ENCODE data around the gene EED. TPM values are rescaled to one million over a fixed set of nuclear protein-coding genes. Genes with fewer than 3 reads are reported as not detected.
"Not testable (repeated sequence)": the region's sequence is repeated elsewhere in the genome, so short reads cannot be mapped to it uniquely, and the experiment has no call there.

EED gene
- total and polyA plus RNA-seq, 9 donors: 16.2 to 29.4 (median 17.2) TPM

GRCh38 chr11:86220653-86221052, 23.9 kb upstream of the EED start:
- Histone ChIP-seq H3K4me3 (no peak overlapping the region), H3K27ac (no peak overlapping the region), H3K9me3 (no peaks in the 10 kb centered on the region), H3K36me3 (no peaks in the 10 kb centered on the region), H3K27me3 (no peaks in the 10 kb centered on the region), H3K4me1 (ENCODE audit: insufficient read depth) (no peaks in the 10 kb centered on the region)
- no peak for DNase-seq
- intact Hi-C loops (cut with DNase I): no loop called here
- 22 to 38% (median 35%) methylated on average over 1 of the region's 1 CpG for WGBS, 3 donors
- no peak for TF ChIP-seq EP300 (IDR thresholded peaks at IDR 0.05)
- TF ChIP-seq POLR2A (IDR thresholded peaks at IDR 0.05): no peak
- no peak for TF ChIP-seq CTCF (IDR thresholded peaks at IDR 0.05)

DNA sequence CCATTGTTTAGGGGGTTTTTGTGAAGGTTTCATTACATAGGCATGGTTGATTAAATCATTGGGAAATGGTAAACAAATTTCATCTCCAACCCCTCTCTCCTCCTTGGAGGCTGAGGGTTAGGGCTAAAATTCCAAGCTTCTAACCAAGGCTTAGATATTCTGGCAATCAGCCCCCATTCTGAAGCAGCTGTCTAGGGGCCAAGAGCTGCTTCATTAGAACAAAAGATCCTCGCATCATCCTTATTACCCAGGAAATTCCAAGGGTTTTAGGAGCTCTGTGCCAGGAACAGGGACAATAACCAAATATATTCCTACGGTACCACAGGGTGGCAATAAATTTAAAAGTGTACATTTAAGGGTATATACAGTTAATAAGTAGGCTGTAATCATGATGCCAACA, 22.5 kb upstream of the EED start:
- Histone ChIP-seq H3K36me3 (no peaks in the 10 kb centered on the region), H3K27ac (no peak overlapping the region), H3K9me3 (no peaks in the 10 kb centered on the region), H3K4me3 (no peak overlapping the region), H3K27me3 (no peaks in the 10 kb centered on the region), H3K4me1 (ENCODE audit: insufficient read depth) (peaks cover 2% of the 10 kb centered on the region)
- TF ChIP-seq CTCF (IDR thresholded peaks at IDR 0.05) (no peak), POLR2A (IDR thresholded peaks at IDR 0.05) (no peak), EP300 (IDR thresholded peaks at IDR 0.05) (no peak)
- no peak for DNase-seq
- intact Hi-C loops (cut with DNase I): no loop called here
- 58 to 74% (median 64%) methylated on average over 2 of the region's 2 CpGs for WGBS, 3 donors

GRCh38 chr11:86224575-86224974, 20.0 kb upstream of the EED start:
- H3K27ac ChIP-seq; H3K27me3 ChIP-seq; intact Hi-C loops (cut with DNase I); DNase-seq; H3K36me3 ChIP-seq; H3K4me3 ChIP-seq; H3K9me3 ChIP-seq; H3K4me1 ChIP-seq (ENCODE audit: insufficient read depth): not testable (repeated sequence)
- WGBS, 3 donors: 67 to 79% (median 74%) methylated on average over 4 of the region's 4 CpGs

GRCh38 chr11:86225344-86225743, 19.2 kb upstream of the EED start:
- H3K36me3 ChIP-seq; H3K27me3 ChIP-seq; H3K9me3 ChIP-seq; H3K4me1 ChIP-seq (ENCODE audit: insufficient read depth); H3K4me3 ChIP-seq; intact Hi-C loops (cut with DNase I); DNase-seq; H3K27ac ChIP-seq: not testable (repeated sequence)
- 97 to 100% (median 98%) methylated on average over 3 of the region's 3 CpGs for WGBS, 3 donors

GRCh38 chr11:86228269-86229038, 16.1 kb upstream of the EED start:
- Histone ChIP-seq H3K27ac (no peak overlapping the region), H3K4me1 (ENCODE audit: insufficient read depth) (peaks cover 3% of the 10 kb centered on the region), H3K9me3 (no peaks in the 10 kb centered on the region), H3K27me3 (no peaks in the 10 kb centered on the region), H3K4me3 (no peak overlapping the region), H3K36me3 (no peaks in the 10 kb centered on the region)
- no peak for DNase-seq
- TF ChIP-seq CTCF (IDR thresholded peaks at IDR 0.05) (no peak), EP300 (IDR thresholded peaks at IDR 0.05) (no peak), POLR2A (IDR thresholded peaks at IDR 0.05) (no peak)
- 87 to 88% (median 88%) methylated on average over 3 of the region's 3 CpGs for WGBS, 3 donors
- intact Hi-C loops (cut with DNase I): no loop called here

GRCh38 chr11:86229039-86229330, 15.6 kb upstream of the EED start:
- intact Hi-C loops (cut with DNase I); H3K9me3 ChIP-seq; DNase-seq; H3K4me3 ChIP-seq; H3K36me3 ChIP-seq; H3K27ac ChIP-seq; H3K27me3 ChIP-seq; H3K4me1 ChIP-seq (ENCODE audit: insufficient read depth): not testable (repeated sequence)
- 81 to 85% (median 85%) methylated on average over 3 of the region's 3 CpGs for WGBS, 3 donors
